ENCODE measurements around the gene HTR4. TPM values are rescaled to one million over a fixed set of nuclear protein-coding genes. Genes with fewer than 3 reads are reported as not detected.

The HTR4 gene
- total RNA-seq, 1 experiment from 2014 or later: not detected

- CTCF ChIA-PET: no interaction called here
- H3K9me3 ChIP-seq (ENCODE audit: control insufficient read depth in 1 of 2, insufficient read depth in 1 of 2, low read depth in 1 of 2, low read length in 2 of 2): no peaks in the 10 kb centered on the region
- intact Hi-C loops (cut with micrococcal nuclease): loop anchor here (10.0 kb wide), 1 partner anchor 1321 kb away; no protein-coding TSS in a partner anchor
- POLR2A ChIA-PET: no interaction called here
- peaks cover 12% of the 10 kb centered on the region; the same call in 1 of the 2 replicates for H3K27me3 ChIP-seq (ENCODE audit: insufficient read depth, low read length)
- RAD21 ChIA-PET (ENCODE audit: low non-redundant PET in 1 of 2, low total read pairs in 2 of 2, uncharacterized antibody in 2 of 2, unreplicated experiment in 2 of 2): no interaction called here
- no peak overlapping the region for H3K4me2 ChIP-seq (ENCODE audit: low read length)
- H3K36me3 ChIP-seq (ENCODE audit: control insufficient read depth in 1 of 2, insufficient read depth in 2 of 2, low read length in 2 of 2): no peaks in the 10 kb centered on the region
- no peak overlapping the region for H3K9ac ChIP-seq (ENCODE audit: low read length)
- H3K9me2 ChIP-seq (ENCODE audit: insufficient read depth): no peaks in the 10 kb centered on the region
- no peaks in the 10 kb centered on the region for H3K4me1 ChIP-seq (ENCODE audit: control insufficient read depth in 1 of 2, insufficient read depth in 2 of 2, low read length in 2 of 2)
- no peaks in the 10 kb centered on the region for H4K20me1 ChIP-seq (ENCODE audit: insufficient read depth)
- ATAC-seq (no peak), DNase-seq (ENCODE audit: low read depth, low spot score) (no peak)
- H3K79me2 ChIP-seq (ENCODE audit: insufficient read depth, low read length): no peaks in the 10 kb centered on the region
- no peak overlapping the region for H3K4me3 ChIP-seq (replicated peaks in 1 of 2; ENCODE audit: low read depth in 1 of 2, low read length in 2 of 2)
- BruUV-seq (replicated peaks): no TSS peak
- no peak overlapping the region for H3K27ac ChIP-seq (ENCODE audit: low read depth, low read length)
- TF ChIP-seq CEBPB (IDR thresholded peaks at IDR 0.05; ENCODE audit: low read depth) (no peak), ZFX (IDR thresholded peaks at IDR 0.05) (no peak), SRF (IDR thresholded peaks at IDR 0.05; ENCODE audit: low read depth) (no peak), ZNF274 (IDR thresholded peaks at IDR 0.05; ENCODE audit: low read depth, low read length) (no peak), EZH2 (IDR thresholded peaks at IDR 0.05) (no peak), ELF1 (IDR thresholded peaks at IDR 0.05; ENCODE audit: borderline replicate concordance, low read depth) (no peak), JUND (IDR thresholded peaks at IDR 0.05) (no peak), RAD21 (IDR thresholded peaks at IDR 0.05; ENCODE audit: low read depth) (no peak)
- TF ChIP-seq, protein P1, sequence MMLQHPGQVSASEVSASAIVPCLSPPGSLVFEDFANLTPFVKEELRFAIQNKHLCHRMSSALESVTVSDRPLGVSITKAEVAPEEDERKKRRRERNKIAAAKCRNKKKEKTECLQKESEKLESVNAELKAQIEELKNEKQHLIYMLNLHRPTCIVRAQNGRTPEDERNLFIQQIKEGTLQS (IDR thresholded peaks at IDR 0.05): no peak
- TF ChIP-seq, protein P2, sequence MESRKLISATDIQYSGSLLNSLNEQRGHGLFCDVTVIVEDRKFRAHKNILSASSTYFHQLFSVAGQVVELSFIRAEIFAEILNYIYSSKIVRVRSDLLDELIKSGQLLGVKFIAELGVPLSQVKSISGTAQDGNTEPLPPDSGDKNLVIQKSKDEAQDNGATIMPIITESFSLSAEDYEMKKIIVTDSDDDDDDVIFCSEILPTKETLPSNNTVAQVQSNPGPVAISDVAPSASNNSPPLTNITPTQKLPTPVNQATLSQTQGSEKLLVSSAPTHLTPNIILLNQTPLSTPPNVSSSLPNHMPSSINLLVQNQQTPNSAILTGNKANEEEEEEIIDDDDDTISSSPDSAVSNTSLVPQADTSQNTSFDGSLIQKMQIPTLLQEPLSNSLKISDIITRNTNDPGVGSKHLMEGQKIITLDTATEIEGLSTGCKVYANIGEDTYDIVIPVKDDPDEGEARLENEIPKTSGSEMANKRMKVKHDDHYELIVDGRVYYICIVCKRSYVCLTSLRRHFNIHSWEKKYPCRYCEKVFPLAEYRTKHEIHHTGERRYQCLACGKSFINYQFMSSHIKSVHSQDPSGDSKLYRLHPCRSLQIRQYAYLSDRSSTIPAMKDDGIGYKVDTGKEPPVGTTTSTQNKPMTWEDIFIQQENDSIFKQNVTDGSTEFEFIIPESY (IDR thresholded peaks at IDR 0.05; ENCODE audit: extremely low read depth, insufficient replicate concordance, low read length): no peak
- H2AFZ ChIP-seq (ENCODE audit: low read depth, low read length, poor library complexity, severe bottlenecking): no peak overlapping the region
Observed at GRCh38 chr5:148574167-148574566, 80.2 kb downstream of the HTR4 start.
